NCI-H524 (cell line): ENCODE measurements around the gene SHFL.

Experiments used
- DNase-seq, 2 experiments: peaks; one replicate each; lab custom pipeline; 2025; lab: John Stamatoyannopoulos, UW

The SHFL gene

DNA sequence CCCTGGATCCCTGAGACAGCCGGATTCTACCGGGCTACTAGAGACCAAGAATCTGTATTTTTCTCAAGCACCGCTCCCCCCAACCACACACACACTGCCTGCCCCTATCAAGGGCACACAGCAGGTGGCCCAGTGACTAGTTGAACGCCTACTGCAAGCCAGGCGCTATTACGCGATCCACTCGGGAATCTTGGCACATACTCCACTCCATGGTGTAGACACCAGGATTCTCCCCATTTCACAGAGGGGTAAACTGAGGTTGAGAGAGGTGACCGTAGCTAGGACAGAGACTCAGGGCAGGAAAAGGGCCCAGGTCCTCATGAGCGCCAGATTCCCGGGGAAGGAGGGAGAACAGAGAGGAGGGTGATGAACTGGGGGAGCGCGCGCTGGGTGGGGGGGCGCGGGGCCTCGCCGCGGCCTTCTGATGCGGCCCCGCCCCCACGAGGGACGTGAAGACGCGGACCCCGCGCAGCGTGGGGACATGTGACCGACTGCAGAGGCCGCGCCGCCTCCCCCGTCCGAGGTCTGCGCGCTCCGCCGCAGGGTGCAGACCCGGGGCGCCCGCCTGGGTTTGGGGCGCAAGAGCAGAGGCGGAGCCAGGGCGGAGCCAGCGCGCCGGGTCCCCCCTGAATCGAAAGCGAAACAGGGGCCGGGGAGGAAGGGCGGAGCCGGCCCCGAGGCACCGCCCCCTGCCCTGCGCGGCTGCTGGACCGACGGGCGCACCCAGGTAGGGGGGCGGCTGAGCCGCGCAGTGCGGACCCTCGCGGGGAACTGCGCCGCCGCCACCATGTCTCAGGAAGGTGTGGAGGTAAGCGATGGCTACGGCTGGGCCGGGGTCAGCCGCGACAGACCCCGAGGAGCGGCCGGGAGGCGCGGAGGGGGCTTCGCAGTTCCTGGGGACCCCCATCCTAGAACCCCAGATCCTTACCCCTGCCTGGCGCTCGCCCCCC, at the start of gene SHFL:
SHFL (plus strand) TSS at position 677 of the 950 bp plus-strand sequence; CDS start at position 788, 111 bp downstream.
- DNase-seq, result no peak

DNA sequence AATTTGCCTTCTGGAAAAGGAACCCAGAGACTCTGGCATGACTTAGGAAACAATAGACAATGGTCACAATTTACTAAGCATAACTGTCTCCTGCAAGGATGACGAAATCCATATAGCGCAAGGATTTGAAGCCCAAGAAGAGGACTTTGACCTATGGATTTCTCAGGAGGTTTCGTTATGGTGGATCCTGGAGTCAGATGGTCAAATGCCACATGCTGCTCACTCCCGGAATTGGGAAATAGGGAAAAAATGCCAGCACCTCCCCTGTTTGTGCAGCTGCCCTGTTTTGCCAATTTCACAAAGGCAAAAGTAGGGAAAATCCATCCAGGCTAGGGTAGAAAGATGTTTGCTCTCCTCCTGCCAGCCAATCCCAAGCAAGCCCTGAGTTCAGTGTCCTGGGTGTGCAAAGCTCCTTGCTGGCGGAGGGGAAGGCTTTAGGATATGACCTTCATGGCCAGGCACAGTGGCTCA, 49.5 kb upstream of the SHFL start:
- DNase-seq, result no peak

DNA sequence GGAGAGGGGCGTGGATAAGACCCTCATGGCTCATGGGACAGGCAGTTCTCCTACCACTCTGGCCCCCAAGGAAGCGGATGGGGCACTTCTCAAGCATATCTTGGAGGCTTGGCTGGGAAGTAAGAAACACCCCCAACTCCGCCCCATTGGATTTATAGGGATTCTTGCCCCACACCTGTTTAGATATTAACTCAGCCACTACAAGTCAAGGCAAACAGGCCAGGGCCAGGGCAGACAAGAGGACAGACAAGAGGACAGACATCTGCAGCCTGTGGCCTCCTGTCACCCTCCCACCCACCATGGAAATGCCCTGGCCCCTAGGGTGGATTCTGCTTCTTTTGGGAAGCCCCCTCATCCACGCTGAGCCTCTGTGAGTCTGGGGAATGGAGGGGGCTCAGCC, 48.8 kb upstream of the SHFL start:
- no peak for DNase-seq

DNA sequence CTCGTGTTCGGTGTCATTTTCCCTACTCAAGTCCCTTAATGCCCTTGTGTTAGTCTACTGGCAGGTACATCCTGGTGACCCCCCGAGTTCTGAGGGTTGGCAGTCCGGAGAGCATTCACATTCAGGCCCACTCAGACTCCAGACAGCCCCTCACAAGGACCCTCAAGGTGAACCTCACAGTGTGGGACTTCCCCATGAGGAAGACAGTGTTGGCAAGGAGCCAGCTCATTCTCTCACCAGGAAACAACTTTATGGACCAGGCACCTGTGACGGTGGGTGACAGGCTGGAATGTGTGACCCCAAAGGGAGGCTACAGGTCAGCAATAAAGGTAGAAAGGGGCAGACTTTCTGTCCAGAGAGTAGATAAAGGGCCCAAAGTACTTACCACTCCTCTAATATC, 48.3 kb upstream of the SHFL start:
- DNase-seq, result no peak

DNA sequence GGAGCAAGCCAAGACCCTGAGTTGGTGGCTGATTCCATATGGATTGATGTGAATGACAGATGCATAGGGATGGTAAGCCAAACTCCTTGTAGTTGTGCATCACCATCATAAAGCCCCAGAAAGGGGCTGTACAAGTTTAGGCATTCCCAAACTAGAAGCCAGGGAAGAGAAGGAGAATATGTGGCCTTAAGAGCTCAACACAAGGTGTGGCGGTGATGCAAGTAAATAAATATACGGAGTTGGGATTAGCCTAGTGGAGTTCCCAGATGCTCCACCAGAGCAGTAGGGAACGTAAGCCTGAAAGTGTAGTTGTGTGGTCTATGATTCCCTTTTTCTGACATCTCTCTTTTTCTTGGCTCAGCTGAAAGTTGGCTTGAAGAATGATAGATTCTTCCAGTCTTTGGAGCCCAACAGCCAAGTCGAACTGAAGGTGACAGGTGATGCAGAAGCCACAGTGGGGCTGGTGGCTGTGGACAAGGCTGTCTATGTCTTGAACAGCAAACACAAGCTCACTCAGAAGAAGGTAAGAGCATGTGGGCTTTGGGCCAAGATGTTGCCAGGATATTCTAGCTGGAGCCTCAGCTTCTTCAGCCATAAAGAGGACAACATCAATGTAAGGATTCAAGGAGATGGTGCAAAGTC, 42.7 kb upstream of the SHFL start:
- DNase-seq, result peak in 1 of 2 experiments; percentile 13

DNA sequence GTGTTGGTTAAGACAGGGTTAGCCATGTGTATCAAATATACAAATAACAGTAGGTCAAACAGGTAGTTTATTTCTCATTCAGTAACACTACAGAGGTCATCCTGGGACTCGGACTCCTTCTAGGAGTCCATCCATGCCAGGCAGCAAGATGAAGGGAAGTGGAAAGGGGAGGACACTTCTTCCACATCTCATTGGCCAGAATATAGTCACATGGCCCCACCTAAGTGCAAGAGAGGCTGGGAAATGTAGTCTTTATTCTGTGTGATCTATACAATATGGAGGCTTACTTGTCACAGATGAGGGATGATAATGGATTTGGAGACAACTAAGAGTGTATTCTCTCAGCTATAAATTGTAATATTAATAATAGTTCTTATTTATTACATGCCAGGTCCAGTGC, 41.7 kb upstream of the SHFL start:
- no peak for DNase-seq

DNA sequence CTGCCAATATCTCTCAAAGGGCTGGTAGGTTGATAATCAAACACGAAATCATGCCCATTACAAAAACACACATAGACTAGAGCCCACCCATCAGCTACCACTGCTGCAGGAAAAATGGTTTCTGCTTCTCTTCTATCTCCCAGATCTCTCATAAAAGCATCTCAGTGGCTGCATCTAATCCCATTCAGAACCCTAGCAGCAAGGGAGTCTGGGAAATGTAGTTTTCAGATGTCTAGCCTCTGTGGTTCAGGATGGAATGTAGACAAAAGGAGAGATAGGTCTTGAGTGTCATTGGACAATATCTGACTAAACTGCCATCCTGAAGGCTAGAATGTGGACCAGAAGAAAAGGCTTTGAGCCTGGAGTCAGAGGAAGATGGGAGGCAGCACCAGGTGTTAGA, 40.7 kb upstream of the SHFL start:
- no peak for DNase-seq

DNA sequence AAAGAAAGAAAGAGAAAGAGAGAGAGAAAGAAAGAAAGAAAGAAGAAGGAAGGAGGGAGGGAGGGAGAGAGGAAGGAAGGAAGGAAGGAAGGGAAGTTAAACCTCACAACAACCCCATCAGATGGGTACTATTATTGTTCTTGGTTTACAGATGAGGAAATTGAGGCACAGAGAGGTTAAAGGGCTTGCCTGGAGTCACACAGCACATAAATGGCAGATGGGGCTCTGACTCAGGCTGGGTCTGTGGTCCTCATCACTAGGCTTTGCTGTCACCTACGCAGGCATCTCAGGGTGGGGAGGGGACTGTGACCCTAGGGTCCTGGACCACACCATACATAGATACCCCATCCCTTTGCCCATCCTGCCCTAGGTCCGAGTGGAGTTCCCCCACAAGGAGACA, 36.5 kb upstream of the SHFL start:
- no peak for DNase-seq

DNA sequence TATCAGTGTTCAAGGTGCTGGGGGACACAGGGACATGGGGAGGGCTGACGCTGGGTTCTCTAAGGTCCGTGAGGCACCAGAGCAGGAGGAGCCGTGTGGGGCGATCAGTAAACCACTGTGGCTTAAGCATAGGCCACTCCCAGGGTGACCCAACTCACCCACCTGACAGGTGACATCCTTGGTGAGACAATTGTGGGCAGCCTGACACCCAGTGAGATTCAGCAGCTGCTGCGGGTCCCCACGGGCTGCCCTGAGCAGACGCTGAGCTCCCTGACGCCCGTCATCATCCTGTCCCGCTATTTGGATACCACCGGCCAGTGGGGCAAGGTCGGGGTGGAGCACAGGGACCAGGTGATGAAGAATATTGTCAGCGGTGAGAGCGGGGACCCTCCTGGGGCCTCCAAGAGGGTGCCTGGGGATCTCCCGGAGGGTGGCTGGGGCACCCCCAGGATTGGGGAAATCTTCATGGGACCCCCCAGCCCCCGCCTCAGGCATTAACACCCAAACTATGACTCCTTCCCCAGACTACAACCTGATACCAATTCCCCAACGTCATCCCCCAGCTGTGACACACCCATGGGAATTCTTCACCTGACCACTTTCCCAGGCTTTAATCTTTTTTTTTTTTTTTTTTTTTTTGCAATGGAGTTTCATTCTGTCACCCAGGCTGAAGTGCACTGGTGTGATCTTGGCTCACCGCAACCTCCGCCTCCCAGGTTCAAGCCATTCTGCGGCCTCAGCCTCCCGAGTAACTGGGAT, 33.3 kb upstream of the SHFL start:
- DNase-seq, result no peak

DNA sequence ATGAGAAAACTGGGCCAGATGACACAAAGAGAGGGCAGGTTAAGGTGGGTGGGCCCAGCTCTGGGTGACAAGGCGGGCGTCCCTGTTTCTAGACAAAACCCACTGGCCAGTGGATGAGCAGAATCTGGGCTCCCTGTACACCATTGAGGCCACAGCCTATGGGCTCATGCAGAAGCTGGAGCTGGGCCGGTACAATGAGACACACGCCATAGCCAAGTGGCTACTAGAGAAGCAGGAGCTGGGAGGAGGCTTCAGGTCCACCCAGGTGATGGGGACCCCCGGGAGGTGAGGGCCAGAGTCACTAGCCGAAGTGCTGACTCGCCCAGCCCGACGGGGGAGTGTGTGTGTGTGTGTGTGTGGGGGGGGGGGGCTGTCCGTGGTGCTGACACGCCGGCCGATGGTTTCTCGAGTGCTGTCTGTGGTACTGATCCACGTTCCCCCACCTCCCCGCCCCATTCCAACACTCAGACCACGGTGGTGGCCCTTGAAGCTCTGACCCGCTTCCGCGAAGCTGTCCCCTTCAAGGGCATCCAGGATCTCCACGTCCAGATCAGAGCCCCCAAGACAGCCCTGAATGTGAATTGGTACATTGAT, 24.3 kb upstream of the SHFL start:
- DNase-seq, result no peak

DNA sequence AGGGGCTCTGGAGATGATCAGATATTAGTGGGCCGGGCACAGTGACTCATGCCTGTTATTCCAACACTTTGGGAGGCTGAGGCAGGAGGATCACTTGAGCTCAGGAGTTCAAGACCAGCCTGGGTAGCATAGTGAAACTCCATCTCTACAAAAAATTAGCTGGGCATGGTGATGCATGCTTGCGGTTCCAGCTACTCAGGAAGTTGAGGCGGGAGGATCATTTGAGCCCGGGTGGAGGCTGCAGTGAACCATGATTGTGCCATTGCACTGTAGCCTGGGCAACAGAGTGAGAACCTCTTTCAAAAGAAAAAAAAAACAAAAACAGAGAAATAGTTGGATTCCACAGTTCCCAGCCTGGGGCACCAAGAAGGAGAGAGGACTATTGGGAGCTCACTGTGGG, 17.9 kb upstream of the SHFL start:
- DNase-seq, result no peak

DNA sequence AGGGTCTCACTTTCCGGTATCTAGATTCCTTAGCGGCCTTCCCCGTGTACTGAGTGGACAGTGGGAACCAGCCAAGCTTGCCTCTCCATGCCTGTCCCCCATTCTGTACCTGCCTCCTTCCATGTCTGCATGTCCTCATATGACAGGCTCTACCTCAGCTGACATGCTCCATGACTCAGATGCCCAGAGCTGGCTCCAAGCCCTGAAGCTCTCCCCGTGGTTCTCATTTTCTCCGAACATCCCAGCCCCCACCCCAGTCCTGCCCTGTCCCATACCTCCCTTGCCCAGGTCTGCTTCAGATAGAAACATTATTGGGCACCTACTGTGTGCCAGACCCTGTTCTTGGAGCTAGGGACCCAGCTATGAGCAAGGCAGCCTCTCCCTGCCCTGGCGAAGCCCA, 17.1 kb upstream of the SHFL start:
- DNase-seq, result no peak

DNA sequence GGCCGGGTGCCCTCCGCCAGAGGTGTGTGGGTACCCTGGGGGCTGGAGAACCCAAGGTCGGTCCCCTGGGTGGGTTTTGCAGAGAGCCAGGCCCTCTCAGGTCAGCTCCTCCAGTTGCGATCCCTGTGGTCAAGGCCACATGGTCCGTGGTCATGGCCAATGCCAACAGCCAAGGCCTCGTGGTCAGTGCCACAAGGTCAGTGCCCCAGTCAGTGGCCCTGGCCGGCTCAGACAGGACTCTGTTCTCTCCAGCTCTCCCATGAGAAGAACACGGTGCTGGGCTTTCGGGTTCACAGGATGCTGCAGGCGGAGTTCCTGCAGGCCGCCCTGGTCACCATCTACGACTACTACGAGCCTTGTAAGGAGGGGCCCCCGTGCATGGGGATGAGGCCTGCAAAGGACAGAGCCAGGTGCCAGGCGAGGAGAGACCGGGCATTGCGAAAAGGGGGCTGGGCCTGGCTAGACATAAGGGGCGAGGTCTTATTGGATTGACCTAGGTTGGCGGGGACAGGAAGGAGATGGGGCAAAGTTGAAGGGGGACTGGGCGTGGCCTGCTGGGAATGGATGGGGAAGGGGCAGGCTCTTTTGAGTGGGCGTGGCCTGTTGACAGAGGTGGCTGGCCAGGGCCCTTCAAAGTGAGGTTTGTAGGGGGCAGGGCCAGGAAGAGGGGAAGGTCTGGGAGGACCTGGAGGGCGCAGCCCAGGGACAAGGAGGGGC, 15.2 kb upstream of the SHFL start:
- DNase-seq, result no peak

DNA sequence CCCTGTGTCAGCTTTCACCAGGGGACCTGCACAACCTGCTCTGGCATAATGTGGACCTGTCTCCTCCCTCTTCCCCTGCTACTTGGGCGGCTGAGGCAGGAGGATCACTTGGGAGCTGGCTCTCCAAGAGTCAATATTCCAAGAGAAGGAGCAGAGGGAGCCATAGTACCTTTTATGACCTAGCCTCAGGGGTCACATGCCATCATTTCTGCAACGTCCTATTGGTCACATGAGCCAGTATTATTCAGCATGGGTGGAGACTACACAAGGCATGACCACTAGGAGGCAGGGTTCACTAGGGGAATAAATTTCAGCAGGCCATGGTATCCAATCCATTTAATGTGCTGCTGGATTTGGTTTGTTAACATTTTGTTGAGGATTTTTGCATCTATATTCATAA, 12.0 kb upstream of the SHFL start:
- DNase-seq, result peak; percentile 10 to 45

DNA sequence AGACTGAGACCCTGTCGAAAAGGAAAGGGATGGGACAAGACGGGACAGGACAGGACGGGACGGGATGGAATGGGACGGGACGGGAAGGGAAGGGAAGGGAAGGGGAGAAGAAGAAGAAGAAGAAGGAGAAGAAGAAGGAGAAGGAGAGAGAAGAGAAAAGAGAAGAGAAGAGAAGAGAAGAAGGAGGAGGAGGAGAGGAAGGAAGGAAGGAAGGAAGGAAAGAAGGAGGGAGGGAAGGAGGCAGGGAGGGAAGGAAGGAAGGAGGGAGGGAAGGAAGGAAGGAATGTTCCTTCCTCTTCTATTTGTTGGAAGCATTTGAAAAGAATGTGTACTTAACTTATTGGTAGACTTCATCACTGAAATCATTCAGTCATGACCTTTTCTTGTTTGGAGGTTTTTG, 9.6 kb upstream of the SHFL start:
- DNase-seq, result no peak

DNA sequence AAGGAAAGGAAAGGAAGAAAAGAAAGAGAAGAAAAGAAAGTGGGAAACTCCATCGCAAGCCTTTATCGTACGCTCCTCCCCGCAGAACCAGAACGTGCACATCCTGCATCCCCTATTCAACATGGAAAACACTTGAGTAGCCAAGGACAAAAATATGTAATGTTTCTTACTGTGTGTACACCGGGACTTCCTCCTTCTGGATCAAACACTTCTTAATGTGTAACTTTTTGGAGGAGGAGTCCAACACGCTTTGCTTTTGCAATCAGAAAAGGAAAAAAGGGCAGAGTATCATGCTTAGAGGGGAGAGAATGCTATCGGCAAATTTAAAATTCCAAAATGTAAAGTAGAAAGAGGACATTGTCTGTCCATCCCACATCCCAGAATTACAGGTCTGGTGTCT, 7.8 kb upstream of the SHFL start:
- no peak for DNase-seq

DNA sequence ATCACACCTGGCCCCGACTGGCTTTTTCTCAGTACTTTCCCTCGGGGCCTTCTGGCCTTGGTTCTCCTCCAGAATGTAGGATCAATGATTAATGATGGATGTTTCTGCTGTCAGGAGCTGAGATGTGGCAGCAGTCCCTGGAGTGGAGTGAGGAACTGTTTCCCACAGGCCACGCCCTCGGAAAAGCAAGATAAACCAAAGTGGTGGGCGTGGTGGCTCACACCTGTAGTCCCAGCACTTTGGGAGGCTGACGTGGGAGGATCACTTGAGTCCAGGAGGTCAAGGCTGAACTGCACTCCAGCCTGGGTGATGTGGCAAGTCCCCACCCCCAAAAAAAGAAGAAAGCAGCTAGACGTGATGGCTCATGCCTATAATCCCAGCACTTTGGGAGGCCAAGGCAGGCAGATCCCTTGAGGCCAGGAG, 7.1 kb upstream of the SHFL start:
- no peak for DNase-seq

DNA sequence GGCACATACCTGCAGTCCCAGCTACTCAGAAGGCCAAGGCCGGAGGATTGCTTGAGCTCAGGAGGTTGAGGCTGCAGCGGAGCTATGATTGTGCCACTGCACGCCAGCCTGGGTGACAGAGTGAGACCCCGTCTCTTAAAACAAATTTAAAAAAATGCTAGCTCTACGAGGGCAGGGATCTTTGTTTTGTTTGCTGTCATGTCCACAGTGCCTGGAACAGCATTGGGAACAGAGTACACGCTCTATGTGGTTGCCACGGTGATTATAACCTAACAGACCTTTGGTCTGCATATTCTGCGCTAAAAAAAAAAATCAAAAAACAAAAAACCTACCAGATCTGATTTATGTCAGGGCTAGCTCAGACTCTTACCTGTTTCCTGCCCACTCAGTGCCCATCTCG, 2.2 kb upstream of the SHFL start:
- no peak for DNase-seq

DNA sequence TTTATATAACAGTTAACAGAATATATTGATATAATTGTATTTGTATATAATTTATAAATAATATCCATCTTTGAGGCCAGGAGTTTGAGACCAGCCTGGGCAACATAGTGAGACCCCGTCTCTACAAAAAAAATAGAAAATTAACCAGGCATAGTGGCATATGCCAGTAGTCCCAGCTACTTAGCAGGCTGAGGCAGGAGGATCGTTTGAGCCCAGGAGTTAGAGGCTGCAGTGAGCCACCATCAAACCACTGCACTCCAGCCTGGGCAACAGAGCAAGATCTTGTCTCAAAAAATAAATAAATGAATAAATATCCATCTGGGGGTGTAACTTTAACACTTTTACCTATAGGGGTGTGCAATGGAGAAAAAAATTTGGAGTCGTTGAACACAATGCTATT, 1.3 kb upstream of the SHFL start:
- no peak for DNase-seq

DNA sequence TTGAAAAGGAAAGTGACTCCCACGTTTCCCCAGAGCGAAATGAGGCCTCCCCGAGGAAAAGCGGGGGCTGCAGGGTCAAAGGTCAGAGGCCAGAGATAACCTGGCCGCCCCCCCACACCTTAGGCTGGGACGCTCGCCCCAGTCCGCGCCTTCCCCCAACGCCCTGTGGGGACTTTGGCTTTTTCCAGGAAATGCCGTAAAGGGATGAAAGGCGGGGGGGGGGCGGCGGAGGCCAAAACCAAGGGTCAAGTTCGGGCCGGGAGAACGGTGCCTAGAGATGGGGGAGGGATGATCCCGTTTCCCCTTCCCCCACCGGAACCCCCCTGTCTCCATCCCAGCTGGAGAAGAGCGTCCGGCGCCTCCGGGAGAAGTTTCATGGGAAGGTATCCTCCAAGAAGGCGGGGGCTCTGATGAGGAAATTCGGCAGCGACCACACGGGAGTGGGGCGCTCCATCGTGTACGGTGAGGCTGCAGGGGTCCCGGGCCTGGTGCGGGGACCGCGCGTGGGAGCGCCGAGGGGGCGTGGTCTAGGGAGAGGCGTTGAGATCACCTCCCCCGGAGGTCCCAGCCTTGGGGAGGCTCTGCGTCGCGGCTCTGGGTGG, 575 bp downstream of the SHFL start:
- DNase-seq, result no peak
